A673 (cell line): ENCODE data around the gene CLDN11.

Experiments
- EZH2 ChIP-seq: fragments of 200-600 bp; sonication (generic); IDR thresholded peaks from 2 replicates; pipeline ENCODE4 v1.6.1; 2017; ENCODE audit warnings: borderline replicate concordance, low read depth, mild to moderate bottlenecking, mixed read lengths, antibody characterized with exemption, low read length; ENCODE audit not compliant: poor library complexity, severe bottlenecking
- TF ChIP-seq, protein P1 (sequence below): fragments of 300-800, 200-600 bp; sonication (generic); conservative IDR thresholded peaks from 2 replicates; pipeline ENCODE4 v1.5.1; 2017; ENCODE audit warnings: low read depth, mild to moderate bottlenecking, antibody characterized with exemption, low read length, moderate library complexity, mixed read lengths

DNA sequence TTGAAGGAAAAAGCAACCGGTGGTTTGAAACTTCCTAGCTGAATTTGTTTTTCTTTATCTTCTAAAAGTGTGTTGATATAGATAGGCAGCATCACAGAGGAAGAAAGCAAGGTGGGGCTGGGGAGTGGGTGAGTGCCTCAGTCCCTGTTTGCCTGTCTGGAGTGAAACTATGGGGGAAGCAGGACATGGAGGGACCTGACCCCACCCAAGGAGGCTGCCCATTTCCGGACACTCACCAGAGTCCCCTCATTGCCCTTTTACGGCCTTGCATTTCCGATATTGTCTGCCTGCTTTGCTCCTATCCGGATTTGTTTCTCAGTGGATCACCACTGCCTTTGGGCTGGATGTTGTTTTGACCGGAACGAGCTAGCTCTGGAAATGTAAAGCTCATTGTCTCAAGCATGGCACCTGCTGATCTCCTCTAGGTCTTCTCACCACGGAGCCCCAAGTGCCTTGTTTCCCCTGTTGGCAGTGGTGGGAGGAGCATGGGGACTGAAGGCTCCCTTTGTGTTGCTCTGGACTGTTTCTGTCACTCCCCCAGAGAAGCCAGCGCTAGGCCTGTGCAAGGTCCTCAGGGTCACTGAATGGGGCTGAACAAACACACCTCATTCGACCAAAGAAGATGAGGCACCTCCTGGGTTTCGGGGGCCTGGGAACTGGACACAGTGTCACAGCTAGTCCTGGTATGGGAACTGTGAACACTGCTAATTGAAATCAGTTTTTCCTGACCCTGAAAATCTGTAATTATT is 7.0 kb downstream of the CLDN11 start:
- no peak for TF ChIP-seq EZH2
- TF ChIP-seq, protein P1, sequence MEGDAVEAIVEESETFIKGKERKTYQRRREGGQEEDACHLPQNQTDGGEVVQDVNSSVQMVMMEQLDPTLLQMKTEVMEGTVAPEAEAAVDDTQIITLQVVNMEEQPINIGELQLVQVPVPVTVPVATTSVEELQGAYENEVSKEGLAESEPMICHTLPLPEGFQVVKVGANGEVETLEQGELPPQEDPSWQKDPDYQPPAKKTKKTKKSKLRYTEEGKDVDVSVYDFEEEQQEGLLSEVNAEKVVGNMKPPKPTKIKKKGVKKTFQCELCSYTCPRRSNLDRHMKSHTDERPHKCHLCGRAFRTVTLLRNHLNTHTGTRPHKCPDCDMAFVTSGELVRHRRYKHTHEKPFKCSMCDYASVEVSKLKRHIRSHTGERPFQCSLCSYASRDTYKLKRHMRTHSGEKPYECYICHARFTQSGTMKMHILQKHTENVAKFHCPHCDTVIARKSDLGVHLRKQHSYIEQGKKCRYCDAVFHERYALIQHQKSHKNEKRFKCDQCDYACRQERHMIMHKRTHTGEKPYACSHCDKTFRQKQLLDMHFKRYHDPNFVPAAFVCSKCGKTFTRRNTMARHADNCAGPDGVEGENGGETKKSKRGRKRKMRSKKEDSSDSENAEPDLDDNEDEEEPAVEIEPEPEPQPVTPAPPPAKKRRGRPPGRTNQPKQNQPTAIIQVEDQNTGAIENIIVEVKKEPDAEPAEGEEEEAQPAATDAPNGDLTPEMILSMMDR, result no peak
